OCI-LY1 (cell line): ENCODE data around the gene ARHGEF11.

Experiments
- H2AFZ ChIP-seq: fragments of 200-600 bp; sonication (generic), shearing (Covaris generic); 2 replicates; pipeline ENCODE4 v1.6.0; 2014; ENCODE audit warnings: antibody characterized with exemption, mild to moderate bottlenecking, low read length
- H3F3A ChIP-seq: fragments of 200-600 bp; sonication (generic), shearing (Covaris generic); 2 replicates; pipeline ENCODE4 v1.6.0; 2014; ENCODE audit warnings: mild to moderate bottlenecking, antibody characterized with exemption, low read length, moderate library complexity; ENCODE audit not compliant: insufficient read depth
- H3K27ac ChIP-seq: fragments of 200-600 bp; sonication (generic); 2 replicates; pipeline ENCODE4 v1.5.1; 2014; ENCODE audit warnings: low read length, mixed run types, mild to moderate bottlenecking, low read depth; ENCODE audit not compliant: poor library complexity, severe bottlenecking
- H3K27me3 ChIP-seq: fragments of 200-600 bp; sonication (generic); 2 replicates; pipeline ENCODE4 v1.6.0; 2014; ENCODE audit warnings: antibody characterized with exemption, mild to moderate bottlenecking, low read length, moderate library complexity; ENCODE audit not compliant: insufficient read depth
- H3K36me3 ChIP-seq: fragments of 200-600 bp; sonication (generic); 2 replicates; pipeline ENCODE4 v1.6.1; 2014; ENCODE audit warnings: mild to moderate bottlenecking, antibody characterized with exemption, low read length, moderate library complexity, mixed read lengths; ENCODE audit not compliant: insufficient read depth
- H3K4me1 ChIP-seq: fragments of 200-600 bp; sonication (generic); 2 replicates; pipeline ENCODE4 v1.5.1; 2014; ENCODE audit warnings: mild to moderate bottlenecking, low read length, moderate library complexity; ENCODE audit not compliant: insufficient read depth, severe bottlenecking
- H3K4me2 ChIP-seq: fragments of 200-600 bp; sonication (generic), shearing (Covaris generic); 2 replicates; pipeline ENCODE4 v1.6.1; 2014; ENCODE audit warnings: low read length
- H3K4me3 ChIP-seq: fragments of 200-600 bp; sonication (generic); 2 replicates; pipeline ENCODE4 v1.5.1; 2014; ENCODE audit warnings: low read length, low read depth, mild to moderate bottlenecking, mixed read lengths; ENCODE audit not compliant: poor library complexity, severe bottlenecking
- H3K79me2 ChIP-seq: fragments of 200-600 bp; shearing (Covaris generic); 2 replicates; pipeline ENCODE4 v1.6.1; 2016; ENCODE audit warnings: mixed run types, low read length, mixed read lengths; ENCODE audit not compliant: insufficient read depth
- H3K9ac ChIP-seq: fragments of 200-600 bp; sonication (generic), shearing (Covaris generic); 2 replicates; pipeline ENCODE4 v1.6.1; 2014; ENCODE audit warnings: mild to moderate bottlenecking, low read length, mixed read lengths
- H3K9me2 ChIP-seq: fragments of 200-600 bp; sonication (generic), shearing (Covaris generic); 2 replicates; pipeline ENCODE4 v1.6.1; 2014; ENCODE audit warnings: low read depth, mild to moderate bottlenecking, low read length, mixed read lengths
- H3K9me3 ChIP-seq: fragments of 200-600 bp; shearing (Covaris generic); 2 replicates; pipeline ENCODE4 v1.6.1; 2014; ENCODE audit warnings: low read length, mixed read lengths
- H4K20me1 ChIP-seq: fragments of 200-600 bp; sonication (generic), shearing (Covaris generic); 2 replicates; pipeline ENCODE4 v1.6.0; 2016; ENCODE audit warnings: mild to moderate bottlenecking, low read length; ENCODE audit not compliant: insufficient read depth
- EZH2 ChIP-seq: fragments of 200-600 bp; sonication (generic), shearing (Covaris generic); IDR thresholded peaks from 2 replicates; pipeline ENCODE4 v1.8.0; 2017; ENCODE audit warnings: borderline replicate concordance, mixed run types, mild to moderate bottlenecking, antibody characterized with exemption, low read length, moderate library complexity, mixed read lengths
- TF ChIP-seq, protein P1 (sequence below): fragments of 200-600 bp; sonication (generic), shearing (Covaris generic); IDR thresholded peaks from 2 replicates; pipeline ENCODE4 v1.5.1; 2017; ENCODE audit warnings: mild to moderate bottlenecking, antibody characterized with exemption, low read length, moderate library complexity, mixed read lengths

The ARHGEF11 gene

DNA sequence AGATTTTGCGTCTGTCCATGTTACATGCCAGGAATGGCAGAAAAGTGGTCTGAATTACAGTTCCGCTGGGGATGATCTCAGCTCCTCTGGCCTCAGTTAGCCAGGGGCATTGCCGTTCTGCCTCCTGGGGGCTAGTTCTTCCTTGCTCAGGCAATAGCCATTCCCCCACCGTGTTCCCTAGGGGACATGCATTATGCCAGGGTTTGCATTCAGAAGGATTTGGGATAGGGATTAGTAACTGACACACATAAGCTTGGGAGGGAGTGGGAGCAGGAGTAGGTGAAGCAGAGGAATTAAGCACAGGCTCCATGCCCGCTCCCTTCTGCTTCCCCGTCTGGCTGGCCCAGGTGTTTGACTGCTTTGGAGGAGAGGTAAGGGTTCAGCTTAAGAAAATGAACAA, 112.4 kb downstream of the ARHGEF11 start:
- Histone ChIP-seq H3K9me3 (no peaks in the 10 kb centered on the region), H3K27ac (no peak overlapping the region), H3K4me2 (no peak overlapping the region), H3K4me1 (no peaks in the 10 kb centered on the region), H4K20me1 (no peaks in the 10 kb centered on the region), H3F3A (no peaks in the 10 kb centered on the region), H3K27me3 (peaks cover 10% of the 10 kb centered on the region; the same call in 1 of the 2 replicates), H3K9me2 (no peaks in the 10 kb centered on the region), H3K9ac (no peak overlapping the region), H3K79me2 (no peaks in the 10 kb centered on the region), H3K4me3 (no peak overlapping the region), H2AFZ (no peak overlapping the region), H3K36me3 (no peaks in the 10 kb centered on the region)
- TF ChIP-seq, protein P1, sequence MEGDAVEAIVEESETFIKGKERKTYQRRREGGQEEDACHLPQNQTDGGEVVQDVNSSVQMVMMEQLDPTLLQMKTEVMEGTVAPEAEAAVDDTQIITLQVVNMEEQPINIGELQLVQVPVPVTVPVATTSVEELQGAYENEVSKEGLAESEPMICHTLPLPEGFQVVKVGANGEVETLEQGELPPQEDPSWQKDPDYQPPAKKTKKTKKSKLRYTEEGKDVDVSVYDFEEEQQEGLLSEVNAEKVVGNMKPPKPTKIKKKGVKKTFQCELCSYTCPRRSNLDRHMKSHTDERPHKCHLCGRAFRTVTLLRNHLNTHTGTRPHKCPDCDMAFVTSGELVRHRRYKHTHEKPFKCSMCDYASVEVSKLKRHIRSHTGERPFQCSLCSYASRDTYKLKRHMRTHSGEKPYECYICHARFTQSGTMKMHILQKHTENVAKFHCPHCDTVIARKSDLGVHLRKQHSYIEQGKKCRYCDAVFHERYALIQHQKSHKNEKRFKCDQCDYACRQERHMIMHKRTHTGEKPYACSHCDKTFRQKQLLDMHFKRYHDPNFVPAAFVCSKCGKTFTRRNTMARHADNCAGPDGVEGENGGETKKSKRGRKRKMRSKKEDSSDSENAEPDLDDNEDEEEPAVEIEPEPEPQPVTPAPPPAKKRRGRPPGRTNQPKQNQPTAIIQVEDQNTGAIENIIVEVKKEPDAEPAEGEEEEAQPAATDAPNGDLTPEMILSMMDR, result no peak
- TF ChIP-seq EZH2, result no peak

- Histone ChIP-seq H3K27ac (no peak overlapping the region), H3F3A (no peaks in the 10 kb centered on the region), H3K4me1 (no peaks in the 10 kb centered on the region), H3K27me3 (peaks cover 10% of the 10 kb centered on the region; the same call in 1 of the 2 replicates), H3K9me3 (no peaks in the 10 kb centered on the region), H3K79me2 (no peaks in the 10 kb centered on the region), H2AFZ (no peak overlapping the region), H3K4me2 (no peak overlapping the region), H3K9me2 (no peaks in the 10 kb centered on the region), H3K9ac (no peak overlapping the region), H4K20me1 (no peaks in the 10 kb centered on the region), H3K4me3 (no peak overlapping the region), H3K36me3 (no peaks in the 10 kb centered on the region)
- no peak for TF ChIP-seq EZH2
- TF ChIP-seq, protein P1, result no peak
Observed at GRCh38 chr1:156931974-156932710, 113.4 kb downstream of the ARHGEF11 start.

- Histone ChIP-seq H3K9ac (no peak overlapping the region), H2AFZ (no peak overlapping the region), H3K4me3 (no peak overlapping the region), H3K4me1 (no peaks in the 10 kb centered on the region), H4K20me1 (no peaks in the 10 kb centered on the region), H3K4me2 (no peak overlapping the region), H3K27me3 (peaks cover 10% of the 10 kb centered on the region; the same call in 1 of the 2 replicates), H3K9me3 (no peaks in the 10 kb centered on the region), H3F3A (no peaks in the 10 kb centered on the region), H3K79me2 (no peaks in the 10 kb centered on the region), H3K36me3 (no peaks in the 10 kb centered on the region), H3K27ac (no peak overlapping the region), H3K9me2 (no peaks in the 10 kb centered on the region)
- TF ChIP-seq, protein P1, result no peak
- no peak for TF ChIP-seq EZH2
Observed at GRCh38 chr1:156931211-156931952, 114.2 kb downstream of the ARHGEF11 start.
